Ascending aorta (tissue), 2 donors: ENCODE measurements around the gene SOX18. TPM values are rescaled to one million over a fixed set of nuclear protein-coding genes. Genes with fewer than 3 reads are reported as not detected.
"Not testable (repeated sequence)": the region's sequence is repeated elsewhere in the genome, so short reads cannot be mapped to it uniquely, and the experiment has no call there.

ENCODE experiments used
- DNase-seq, 2 donors: peaks; one replicate each; pipeline ENCODE4 v3.0.0-alpha.2; 2019; ENCODE audit warnings: low spot score in 2 of 2
- H3K27ac ChIP-seq, 2 donors: fragments of 200-600 bp; sonication (generic); one replicate each; pipeline ENCODE4 v1.5.1; 2016 to 2017; ENCODE audit warnings: mild to moderate bottlenecking in 1 of 2
- H3K27me3 ChIP-seq: fragments of 200-600 bp; sonication (generic); one replicate; pipeline ENCODE4 v1.5.1; 2017
- H3K36me3 ChIP-seq, 2 donors: fragments of 200-600 bp; sonication (generic); one replicate each; pipeline ENCODE4 v1.5.1; 2016
- H3K4me1 ChIP-seq, 2 donors: fragments of 200-600 bp; sonication (generic); one replicate each; pipeline ENCODE4 v1.5.1; 2016 to 2017; ENCODE audit warnings: mild to moderate bottlenecking in 1 of 2
- H3K4me3 ChIP-seq, 2 donors: fragments of 200-600 bp; sonication (generic); one replicate each; pipeline ENCODE4 v1.5.1; 2016 to 2017; ENCODE audit warnings: mild to moderate bottlenecking in 1 of 2
- H3K9me3 ChIP-seq, 2 donors: fragments of 200-600 bp; sonication (generic); one replicate each; pipeline ENCODE4 v1.5.1; 2016
- CTCF ChIP-seq, 3 experiments: fragments of 200-600 bp in 2 of 3; fragments of 450-650 bp in 1 of 3; sonication (generic) in 2 of 3; IDR thresholded peaks; one replicate each; pipeline ENCODE4 v1.5.1; 2016 to 2019; ENCODE audit warnings: antibody characterized with exemption in 3 of 3, mild to moderate bottlenecking in 1 of 3, moderate library complexity in 1 of 3
- intact Hi-C: fragments of 100-400 bp; cut with DNase I; formaldehyde crosslinking; loops from one replicate; pipeline ENCODE4 v1.15.1; 2023
- total RNA-seq: library from RNA; depleted of rRNA; stranded (reverse); fragments of >200 nt; gene quantifications from one replicate; pipeline ENCODE4 v1.1.0, GENCODE V29; 2016

SOX18 gene
- total RNA-seq, 1 donor from 2014 or later, result 244 TPM

DNA sequence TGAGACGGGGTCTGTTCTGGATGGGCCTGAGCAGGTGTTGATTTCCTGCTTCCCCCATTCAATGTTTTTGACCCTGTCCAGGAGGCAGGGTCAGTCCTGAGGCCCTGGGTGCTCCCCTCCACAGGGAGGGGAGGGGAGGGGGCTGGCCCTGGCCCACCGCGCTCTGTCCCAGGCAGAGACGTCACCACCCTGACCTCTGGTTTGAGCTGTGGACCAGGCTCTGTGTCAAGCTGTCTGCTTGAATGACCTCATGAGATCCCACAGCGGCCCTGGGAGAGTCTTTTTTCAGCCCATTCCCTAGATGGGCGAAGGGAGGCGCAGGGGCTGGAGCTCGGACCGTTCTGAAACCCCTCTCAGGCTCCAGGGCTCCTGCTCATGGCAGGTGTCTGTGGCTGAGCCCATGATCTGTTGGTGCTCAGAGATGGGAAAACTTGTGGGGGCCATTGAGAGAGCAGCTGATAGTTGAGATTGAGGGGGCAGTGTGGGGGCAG, 43.6 kb upstream of the SOX18 start:
- TF ChIP-seq CTCF (IDR thresholded peaks at IDR 0.05), result no peak
- Histone ChIP-seq H3K9me3 (no peaks in the 10 kb centered on the region), H3K4me3 (no peak overlapping the region), H3K4me1 (no peaks in the 10 kb centered on the region), H3K36me3 (no peaks in the 10 kb centered on the region), H3K27me3 (no peaks in the 10 kb centered on the region), H3K27ac (no peak overlapping the region)
- DNase-seq, result no peak
- intact Hi-C loops, result no loop called here

GRCh38 chr20:64092258-64093012, 43.0 kb upstream of the SOX18 start:
- Histone ChIP-seq H3K4me3 (no peak overlapping the region), H3K9me3 (no peaks in the 10 kb centered on the region), H3K36me3 (no peaks in the 10 kb centered on the region), H3K27me3 (no peaks in the 10 kb centered on the region), H3K4me1 (no peaks in the 10 kb centered on the region), H3K27ac (no peak overlapping the region)
- TF ChIP-seq CTCF (IDR thresholded peaks at IDR 0.05), result no peak
- intact Hi-C loops, result no loop called here
- no peak for DNase-seq

- no peak for TF ChIP-seq CTCF (IDR thresholded peaks at IDR 0.05)
- DNase-seq, result no peak
- Histone ChIP-seq H3K27me3 (no peaks in the 10 kb centered on the region), H3K27ac (no peak overlapping the region), H3K4me1 (no peaks in the 10 kb centered on the region), H3K9me3 (no peaks in the 10 kb centered on the region), H3K36me3 (no peaks in the 10 kb centered on the region), H3K4me3 (no peak overlapping the region)
- intact Hi-C loops, result no loop called here
These were observed 42.3 kb upstream of the SOX18 start for GRCh38 chr20:64091770-64092169.

DNA sequence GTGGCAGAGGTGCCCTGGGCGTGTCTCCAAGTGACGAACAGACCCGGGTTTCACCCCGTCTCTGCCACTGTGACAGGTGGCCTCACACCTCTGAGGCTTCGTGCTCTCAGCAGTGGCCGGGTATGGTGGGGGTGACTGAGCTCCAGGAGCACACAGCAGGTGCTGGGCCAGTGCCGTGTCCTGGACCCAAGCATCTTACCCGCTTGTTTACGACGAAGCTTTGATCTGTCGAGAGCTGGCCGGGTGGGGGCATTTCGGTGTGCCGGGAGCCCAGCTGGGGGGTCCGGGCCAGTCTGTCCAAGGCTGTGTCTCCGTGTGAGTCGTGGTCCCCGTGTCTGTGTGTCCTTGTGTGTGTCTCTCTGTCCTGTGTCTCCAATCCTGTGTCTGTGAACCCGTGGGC, 41.9 kb upstream of the SOX18 start:
- Histone ChIP-seq H3K27ac (no peak overlapping the region), H3K4me1 (no peaks in the 10 kb centered on the region), H3K27me3 (no peaks in the 10 kb centered on the region), H3K9me3 (no peaks in the 10 kb centered on the region), H3K4me3 (no peak overlapping the region), H3K36me3 (no peaks in the 10 kb centered on the region)
- no peak for DNase-seq
- intact Hi-C loops, result no loop called here
- TF ChIP-seq CTCF (IDR thresholded peaks at IDR 0.05), result no peak

DNA sequence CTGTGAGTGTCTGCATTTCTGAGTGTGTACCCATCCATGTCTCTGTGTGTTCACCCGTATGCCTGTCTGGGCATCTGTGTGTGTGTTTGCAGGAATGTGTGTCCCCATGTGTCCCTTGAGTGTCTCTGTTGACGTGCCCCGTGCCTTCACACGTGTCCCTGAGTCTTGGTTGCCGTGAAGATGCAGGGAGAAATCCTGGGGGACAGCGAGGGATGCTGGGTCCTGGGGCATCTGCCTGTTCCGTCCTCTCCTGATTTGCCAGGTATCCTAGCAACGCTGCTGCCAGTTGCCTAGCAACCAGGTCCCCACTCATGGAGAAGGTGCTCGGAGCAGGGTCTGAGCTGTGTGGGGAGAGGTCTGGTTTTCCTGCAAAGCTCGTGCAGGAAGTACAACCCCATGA, 40.7 kb upstream of the SOX18 start:
- DNase-seq, result no peak
- intact Hi-C loops, result no loop called here
- Histone ChIP-seq H3K36me3 (no peaks in the 10 kb centered on the region), H3K4me3 (no peak overlapping the region), H3K27me3 (no peaks in the 10 kb centered on the region), H3K9me3 (no peaks in the 10 kb centered on the region), H3K27ac (no peak overlapping the region), H3K4me1 (no peaks in the 10 kb centered on the region)
- no peak for TF ChIP-seq CTCF (IDR thresholded peaks at IDR 0.05)

- H3K27ac ChIP-seq, H3K9me3 ChIP-seq, H3K36me3 ChIP-seq, H3K27me3 ChIP-seq, H3K4me1 ChIP-seq, H3K4me3 ChIP-seq, DNase-seq, intact Hi-C loops: not testable (repeated sequence)
These were observed 39.1 kb upstream of the SOX18 start for GRCh38 chr20:64088586-64088985.

GRCh38 chr20:64087226-64087825, 37.9 kb upstream of the SOX18 start:
- H3K9me3 ChIP-seq, DNase-seq, H3K27me3 ChIP-seq, H3K27ac ChIP-seq, intact Hi-C loops, H3K36me3 ChIP-seq, H3K4me3 ChIP-seq: not testable (repeated sequence)
- H3K4me1 ChIP-seq, result peaks cover 6 to 12% of the 10 kb centered on the region in 2 donors
